Endodermal cell (in vitro differentiated cells): ENCODE measurements around the gene COL9A3. TPM values are rescaled to one million over a fixed set of nuclear protein-coding genes. Genes with fewer than 3 reads are reported as not detected.

ENCODE experiments used
- DNase-seq: peaks from one replicate; pipeline ENCODE4 v3.0.0-alpha.2; 2017
- H3K27ac ChIP-seq: 2 replicates; pipeline ENCODE4 v1.5.1; 2013; ENCODE audit warnings: mild to moderate bottlenecking, low read depth, low read length, moderate library complexity
- H3K27me3 ChIP-seq: 2 replicates; pipeline ENCODE4 v1.6.1; 2013; ENCODE audit warnings: mild to moderate bottlenecking, low read length, moderate library complexity; ENCODE audit not compliant: insufficient read depth, control insufficient read depth, poor library complexity, severe bottlenecking
- H3K36me3 ChIP-seq: 2 replicates; pipeline ENCODE4 v1.7.0; 2013; ENCODE audit warnings: mild to moderate bottlenecking, low read length, moderate library complexity; ENCODE audit not compliant: control insufficient read depth, insufficient read depth
- H3K4me1 ChIP-seq: one replicate; pipeline ENCODE4 v1.7.0; 2013; ENCODE audit warnings: low read length; ENCODE audit not compliant: control insufficient read depth, insufficient read depth
- H3K4me3 ChIP-seq: 2 replicates; pipeline ENCODE4 v1.5.1; 2013; ENCODE audit warnings: mild to moderate bottlenecking, low read length, moderate library complexity
- H3K9ac ChIP-seq: 2 replicates; pipeline ENCODE4 v1.6.1; 2013; ENCODE audit warnings: mild to moderate bottlenecking, low read length, moderate library complexity; ENCODE audit not compliant: poor library complexity, severe bottlenecking; ENCODE audit errors: extremely low read depth
- H3K9me3 ChIP-seq: 2 replicates; pipeline ENCODE4 v1.6.1; 2013; ENCODE audit warnings: mild to moderate bottlenecking, low read length, moderate library complexity; ENCODE audit not compliant: control insufficient read depth
- H3K27ac Mint-ChIP-seq: 2 replicates; pipeline ENCODE4 v1.8.0; 2020; ENCODE audit warnings: mixed read lengths
- H3K27me3 Mint-ChIP-seq: 2 replicates; pipeline ENCODE4 v1.8.0; 2021; ENCODE audit warnings: mild to moderate bottlenecking, mixed read lengths; ENCODE audit not compliant: insufficient read depth
- H3K36me3 Mint-ChIP-seq: 2 replicates; pipeline ENCODE4 v1.8.0; 2020; ENCODE audit warnings: low read depth, mixed read lengths
- H3K4me1 Mint-ChIP-seq: 2 replicates; pipeline ENCODE4 v1.8.0; 2020; ENCODE audit warnings: mixed read lengths
- H3K4me3 Mint-ChIP-seq: 2 replicates; pipeline ENCODE4 v1.8.0; 2020; ENCODE audit warnings: mild to moderate bottlenecking, moderate library complexity, mixed read lengths
- H3K9me3 Mint-ChIP-seq: 2 replicates; pipeline ENCODE4 v1.8.0; 2020; ENCODE audit warnings: mild to moderate bottlenecking, mixed read lengths
- CTCF ChIP-seq: fragments of 200-600 bp; sonication (generic); conservative IDR thresholded peaks from 2 replicates; pipeline ENCODE4 v1.5.0; 2021; ENCODE audit warnings: antibody characterized with exemption, mild to moderate bottlenecking
- WGBS, 2 experiments: methylation state at CpG; one replicate each; pipeline versions ENCODE4 v1.1.5 to v1.1.7; 2013; ENCODE audit warnings: missing lambda C conversion rate in 2 of 2, mixed read lengths in 1 of 2; ENCODE audit not compliant: insufficient coverage in 1 of 2, insufficient read length in 1 of 2; 5-methylcytosine and 5-hydroxymethylcytosine counted together
- total RNA-seq, 2 donors: library from RNA; stranded (reverse); fragmentation: NEBNext Ultra II Directional in 1 of 2; extraction: Animal tissue kit (Norgen Biotek cat#: 25700) in 1 of 2; gene quantifications; 2 replicates in 1 of 2; 3 replicates in 1 of 2; pipeline ENCODE4 v1.2.1, GENCODE V29; 2021

Gene COL9A3
- total RNA-seq, 2 donors from 2014 or later, result 48.9 to 133 TPM

GRCh38 chr20:62872184-62872847 lies 55.5 kb downstream of the COL9A3 start:
- H3K9me3 ChIP-seq, result no peaks in the 10 kb centered on the region
- H3K4me3 ChIP-seq, result no peak overlapping the region
- Mint-ChIP-seq H3K4me3 (no peak overlapping the region), H3K36me3 (no peaks in the 10 kb centered on the region), H3K4me1 (no peaks in the 10 kb centered on the region), H3K27me3 (peaks cover 3% of the 10 kb centered on the region), H3K9me3 (no peaks in the 10 kb centered on the region), H3K27ac (no peak overlapping the region)
- no peaks in the 10 kb centered on the region for H3K36me3 ChIP-seq
- no peak overlapping the region for H3K27ac ChIP-seq
- 89 to 95% methylated on average over 14 to 18 of the region's 18 CpGs for WGBS, 2 experiments
- H3K27me3 ChIP-seq, result no peaks in the 10 kb centered on the region
- H3K9ac ChIP-seq, result no peak overlapping the region
- no peak for TF ChIP-seq CTCF
- no peaks in the 10 kb centered on the region for H3K4me1 ChIP-seq
- DNase-seq, result no peak

GRCh38 chr20:62872862-62873261 lies 56.0 kb downstream of the COL9A3 start:
- no peak overlapping the region for H3K4me3 ChIP-seq
- no peaks in the 10 kb centered on the region for H3K4me1 ChIP-seq
- H3K9me3 ChIP-seq, result no peaks in the 10 kb centered on the region
- no peaks in the 10 kb centered on the region for H3K27me3 ChIP-seq
- no peaks in the 10 kb centered on the region for H3K4me1 Mint-ChIP-seq
- WGBS, 2 experiments, result 91 to 100% methylated on average over 4 to 6 of the region's 6 CpGs
- no peak for TF ChIP-seq CTCF
- H3K27ac Mint-ChIP-seq, result no peak overlapping the region
- no peak overlapping the region for H3K9ac ChIP-seq
- no peak overlapping the region for H3K4me3 Mint-ChIP-seq
- no peaks in the 10 kb centered on the region for H3K36me3 Mint-ChIP-seq
- no peak for DNase-seq
- peaks cover 3% of the 10 kb centered on the region for H3K27me3 Mint-ChIP-seq
- no peak overlapping the region for H3K27ac ChIP-seq
- peaks cover 2% of the 10 kb centered on the region for H3K36me3 ChIP-seq
- H3K9me3 Mint-ChIP-seq, result no peaks in the 10 kb centered on the region

- Mint-ChIP-seq H3K4me1 (peaks cover 2% of the 10 kb centered on the region), H3K9me3 (no peaks in the 10 kb centered on the region), H3K27me3 (peaks cover 1% of the 10 kb centered on the region), H3K27ac (no peak overlapping the region), H3K4me3 (no peak overlapping the region), H3K36me3 (no peaks in the 10 kb centered on the region)
- Histone ChIP-seq H3K27ac (no peak overlapping the region), H3K27me3 (no peaks in the 10 kb centered on the region), H3K36me3 (peaks cover 6% of the 10 kb centered on the region), H3K9ac (no peak overlapping the region), H3K4me1 (no peaks in the 10 kb centered on the region), H3K4me3 (no peak overlapping the region), H3K9me3 (no peaks in the 10 kb centered on the region)
- DNase-seq, result no peak
- WGBS, 2 experiments, result 69 to 74% methylated on average over 2 to 5 of the region's 7 CpGs
- TF ChIP-seq CTCF, result no peak
These were observed 56.4 kb downstream of the COL9A3 start for GRCh38 chr20:62873280-62873679.
